Fibroblast of mammary gland (primary cell): Measurements from ENCODE around the gene MLPH.

Source experiments
- DNase-seq: peaks from one replicate; pipeline ENCODE4 v3.0.0-alpha.2; 2010; ENCODE audit warnings: low read depth
- H3K4me3 ChIP-seq: 2 replicates; pipeline ENCODE4 v1.5.1; 2011; ENCODE audit warnings: low read depth, mild to moderate bottlenecking, low read length, moderate library complexity; ENCODE audit not compliant: control insufficient read depth
- CTCF ChIP-seq: conservative IDR thresholded peaks from 2 replicates; pipeline ENCODE4 v1.5.1; 2011; ENCODE audit warnings: low read depth, low read length, inconsistent platforms; ENCODE audit not compliant: control insufficient read depth, insufficient read depth

Gene MLPH

GRCh38 chr2:237488901-237489860 is 2.1 kb downstream of the MLPH start:
- no peak for TF ChIP-seq CTCF
- H3K4me3 ChIP-seq, result no peak overlapping the region
- peak; percentile 49 for DNase-seq

- no peak for DNase-seq
- H3K4me3 ChIP-seq, result no peak overlapping the region
- no peak for TF ChIP-seq CTCF
These were observed 3.1 kb downstream of the MLPH start for GRCh38 chr2:237490009-237490711.

GRCh38 chr2:237490795-237491194 is 3.7 kb downstream of the MLPH start:
- no peak for DNase-seq
- no peak for TF ChIP-seq CTCF
- H3K4me3 ChIP-seq, result no peak overlapping the region

GRCh38 chr2:237491515-237492118 is 4.6 kb downstream of the MLPH start:
- no peak for DNase-seq
- no peak for TF ChIP-seq CTCF
- no peak overlapping the region for H3K4me3 ChIP-seq

GRCh38 chr2:237492137-237492890 is 5.3 kb downstream of the MLPH start:
- no peak for TF ChIP-seq CTCF
- no peak overlapping the region for H3K4me3 ChIP-seq
- peak; percentile 72 for DNase-seq

- no peak for TF ChIP-seq CTCF
- DNase-seq, result no peak
- H3K4me3 ChIP-seq, result no peak overlapping the region
These were observed 7.0 kb downstream of the MLPH start for GRCh38 chr2:237494066-237494465.
